H1 (cell line): ENCODE results near the gene GGT6. TPM values are rescaled to one million over a fixed set of nuclear protein-coding genes. Genes with fewer than 3 reads are reported as not detected.
"Not testable (repeated sequence)": the region's sequence is repeated elsewhere in the genome, so short reads cannot be mapped to it uniquely, and the experiment has no call there.

Source experiments
- CTCF ChIA-PET: fragments of 300-600 bp; sonication (Branson Sonifier 250); formaldehyde crosslinking; loops from one replicate; lab custom pipeline; 2021; ENCODE audit not compliant: partially characterized antibody; lab: Charles Lee
- POLR2A ChIA-PET: fragments of 300-600 bp; sonication (Branson Sonifier 250); formaldehyde crosslinking; loops from one replicate; lab custom pipeline; 2021; ENCODE audit warnings: inconsistent platforms; ENCODE audit not compliant: partially characterized antibody; lab: Charles Lee
- DNase-seq, 2 experiments: peaks; one replicate each; pipeline versions ENCODE4 v3.0.0 to v3.0.0-alpha.2; 2010 to 2022; ENCODE audit warnings: low spot score in 2 of 2, low read depth in 1 of 2, mixed read lengths in 1 of 2
- FAIRE-seq: peaks from 2 replicates; lab custom pipeline; 2011; peaks lifted over from hg19 to GRCh38; lab: Jason Lieb, UNC
- H2AFZ ChIP-seq: 2 replicates; pipeline ENCODE4 v1.8.1; 2012; ENCODE audit warnings: low read length, inconsistent platforms
- H2AK5ac ChIP-seq: 2 replicates; pipeline ENCODE4 v1.6.1; 2013; ENCODE audit warnings: low read depth, low read length
- H2BK120ac ChIP-seq: replicated peaks from 2 replicates; pipeline ENCODE3; 2013; ENCODE audit warnings: low read depth, low read length, inconsistent platforms
- H2BK12ac ChIP-seq: 2 replicates; pipeline ENCODE4 v1.6.1; 2013; ENCODE audit warnings: low read depth, low read length
- H2BK15ac ChIP-seq: 2 replicates; pipeline ENCODE4 v1.6.1; 2013; ENCODE audit warnings: low read length
- H2BK20ac ChIP-seq: 2 replicates; pipeline ENCODE4 v1.6.1; 2013; ENCODE audit warnings: low read length
- H2BK5ac ChIP-seq: 2 replicates; pipeline ENCODE4 v1.6.1; 2013; ENCODE audit warnings: low read depth, low read length
- H3K14ac ChIP-seq: 2 replicates; pipeline ENCODE4 v1.6.1; 2013; ENCODE audit warnings: inconsistent platforms; ENCODE audit not compliant: insufficient read length
- H3K18ac ChIP-seq: 2 replicates; pipeline ENCODE4 v1.6.1; 2013; ENCODE audit warnings: low read length; ENCODE audit errors: extremely low read depth
- H3K23ac ChIP-seq: 2 replicates; pipeline ENCODE4 v1.6.1; 2013; ENCODE audit warnings: inconsistent platforms; ENCODE audit not compliant: insufficient read length
- H3K23me2 ChIP-seq: 2 replicates; pipeline ENCODE4 v1.6.1; 2013; ENCODE audit warnings: low read depth, low read length
- H3K27ac ChIP-seq: 2 replicates; pipeline ENCODE4 v1.6.1; 2011; ENCODE audit warnings: low read depth, low read length, inconsistent platforms
- H3K27me3 ChIP-seq, 4 experiments: replicated peaks in 1 of 4; 1 replicate in 1 of 4; 2 replicates in 3 of 4; pipeline versions ENCODE4 v1.6.1 to v1.8.1; 2011 to 2013; ENCODE audit warnings: low read length in 3 of 4, mild to moderate bottlenecking in 3 of 4, inconsistent platforms in 2 of 4, mixed read lengths in 2 of 4, moderate library complexity in 1 of 4; ENCODE audit not compliant: control insufficient read depth in 3 of 4, insufficient read depth in 3 of 4; ENCODE audit errors: extremely low read depth in 1 of 4
- H3K36me3 ChIP-seq, 4 experiments: 2 replicates each; pipeline versions ENCODE4 v1.6.1 to v1.8.1; 2011 to 2013; ENCODE audit warnings: mild to moderate bottlenecking in 4 of 4, low read length in 3 of 4, moderate library complexity in 2 of 4, control low read depth in 1 of 4, inconsistent platforms in 1 of 4; ENCODE audit not compliant: insufficient read depth in 4 of 4, control insufficient read depth in 2 of 4
- H3K4ac ChIP-seq: replicated peaks from 2 replicates; pipeline ENCODE3; 2013; ENCODE audit warnings: low read length, low read depth, mixed read lengths, inconsistent platforms; ENCODE audit not compliant: insufficient read length
- H3K4me1 ChIP-seq, 4 experiments: replicated peaks in 1 of 4; 1 replicate in 1 of 4; 2 replicates in 3 of 4; pipeline versions ENCODE4 v1.6.1 to v1.8.1; 2011 to 2013; ENCODE audit warnings: low read length in 3 of 4, inconsistent platforms in 2 of 4, mixed read lengths in 1 of 4; ENCODE audit not compliant: insufficient read depth in 4 of 4, control insufficient read depth in 3 of 4
- H3K4me2 ChIP-seq, 2 experiments: 2 replicates each; pipeline versions ENCODE4 v1.6.1 to v1.8.1; 2011 to 2013; ENCODE audit warnings: low read depth in 2 of 2, low read length in 2 of 2, control low read depth in 1 of 2, inconsistent platforms in 1 of 2, mild to moderate bottlenecking in 1 of 2; ENCODE audit not compliant: insufficient read depth in 1 of 2
- H3K4me3 ChIP-seq, 4 experiments: fragments of 200-600, 300-600 bp in 1 of 4; sonication (generic), shearing (Covaris generic), sonication (Bioruptor Twin) in 1 of 4; 2 replicates each; pipeline versions ENCODE4 v1.5.1 to v1.8.1; 2011 to 2016; ENCODE audit warnings: low read length in 4 of 4, low read depth in 3 of 4, control low read depth in 2 of 4, inconsistent platforms in 2 of 4, mild to moderate bottlenecking in 2 of 4, mixed read lengths in 1 of 4, moderate library complexity in 1 of 4; ENCODE audit not compliant: insufficient read depth in 2 of 4; ENCODE audit errors: extremely low read depth in 1 of 4
- H3K56ac ChIP-seq: replicated peaks from 2 replicates; pipeline ENCODE3; 2013; ENCODE audit warnings: low read depth, mild to moderate bottlenecking, mixed read lengths, low read length, inconsistent platforms; ENCODE audit not compliant: insufficient read length
- H3K79me1 ChIP-seq: 2 replicates; pipeline ENCODE4 v1.6.1; 2013; ENCODE audit warnings: low read depth, low read length, control low read depth
- H3K79me2 ChIP-seq, 2 experiments: 2 replicates each; pipeline versions ENCODE4 v1.6.1 to v1.8.1; 2012 to 2013; ENCODE audit warnings: low read length in 2 of 2, mild to moderate bottlenecking in 2 of 2, inconsistent platforms in 1 of 2; ENCODE audit not compliant: insufficient read depth in 2 of 2, control insufficient read depth in 1 of 2
- H3K9ac ChIP-seq, 4 experiments: replicated peaks in 1 of 4; 1 replicate in 1 of 4; 2 replicates in 3 of 4; pipeline versions ENCODE4 v1.6.1 to v1.8.1; 2011 to 2013; ENCODE audit warnings: low read depth in 3 of 4, low read length in 3 of 4, control low read depth in 2 of 4, mild to moderate bottlenecking in 2 of 4, moderate library complexity in 2 of 4, inconsistent platforms in 1 of 4; ENCODE audit errors: extremely low read depth in 1 of 4
- H3K9me3 ChIP-seq, 2 experiments: 2 replicates each; pipeline versions ENCODE4 v1.6.1 to v1.8.1; 2012 to 2013; ENCODE audit warnings: mild to moderate bottlenecking in 2 of 2, moderate library complexity in 2 of 2, control low read depth in 1 of 2, inconsistent platforms in 1 of 2, low read depth in 1 of 2, low read length in 1 of 2, mixed read lengths in 1 of 2; ENCODE audit not compliant: insufficient read depth in 2 of 2
- H4K20me1 ChIP-seq, 2 experiments: replicated peaks in 1 of 2; 2 replicates each; pipeline versions ENCODE3 to v1.8.1; 2011 to 2013; ENCODE audit warnings: inconsistent platforms in 2 of 2, low read length in 2 of 2, mild to moderate bottlenecking in 1 of 2; ENCODE audit not compliant: insufficient read depth in 2 of 2, control insufficient read depth in 1 of 2
- H4K5ac ChIP-seq: 2 replicates; pipeline ENCODE4 v1.6.1; 2013; ENCODE audit warnings: low read length, low read depth, mixed read lengths, inconsistent platforms; ENCODE audit not compliant: insufficient read length
- H4K8ac ChIP-seq: 2 replicates; pipeline ENCODE4 v1.8.0; 2013; ENCODE audit warnings: mild to moderate bottlenecking, moderate library complexity, low read length, inconsistent platforms; ENCODE audit not compliant: insufficient read depth; ENCODE audit errors: extremely low read depth
- H4K91ac ChIP-seq: replicated peaks from 2 replicates; pipeline ENCODE3; 2013; ENCODE audit warnings: low read length, mixed read lengths, inconsistent platforms; ENCODE audit not compliant: insufficient read length
- WGBS, 2 experiments: shearing (Covaris generic) in 1 of 2; methylation state at CpG; one replicate each; pipeline versions ENCODE4 v1.1.6 to v1.1.7; 2013 to 2015; ENCODE audit warnings: low lambda C conversion rate in 2 of 2, mixed read lengths in 2 of 2, inconsistent platforms in 1 of 2, low coverage in 1 of 2, missing lambda C conversion rate in 1 of 2; ENCODE audit not compliant: insufficient replicate concordance in 2 of 2, insufficient coverage in 1 of 2, insufficient read length in 1 of 2; ENCODE audit errors: extremely low coverage in 1 of 2, missing lambda C conversion rate in 1 of 2; 5-methylcytosine and 5-hydroxymethylcytosine counted together
- polyA plus RNA-seq, 7 experiments: library from polyadenylated mRNA; depleted of rRNA in 3 of 7; stranded (reverse) in 5 of 7; unstranded in 2 of 7; fragments of >200 nt in 5 of 7; fragments of 200-250 nt in 2 of 7; gene quantifications; 1 replicate in 5 of 7; 2 replicates in 1 of 7; 4 replicates in 1 of 7; pipeline versions ENCODE4 v1.2.1 to v1.2.3, GENCODE V29; 2011 to 2013; ENCODE audit warnings: missing spikeins in 2 of 7, mixed read lengths in 2 of 7
- total RNA-seq: library from RNA; stranded (reverse); fragmentation: NEBNext Ultra II Directional; extraction: Animal tissue kit (Norgen Biotek cat#: 25700); gene quantifications from 2 replicates; pipeline ENCODE4 v1.2.1, GENCODE V29; 2021

Gene GGT6
- total and polyA plus RNA-seq, 2 of the 8 experiments (the other 6 are each of a cell fraction or from before 2014, with no cell fraction given), result 0.18 TPM; not detected in 1

- 91% methylated on average over 11 of the region's 11 CpGs; no CpG with 5 or more reads in 1 of the 2 experiments for WGBS, 2 experiments
- H3K4me2 ChIP-seq, H3K23me2 ChIP-seq, H3K4ac ChIP-seq, H4K91ac ChIP-seq, H2AK5ac ChIP-seq, FAIRE-seq, H2BK12ac ChIP-seq, H3K23ac ChIP-seq, H3K14ac ChIP-seq, POLR2A ChIA-PET, H4K8ac ChIP-seq, H3K36me3 ChIP-seq, H3K79me2 ChIP-seq, H3K4me3 ChIP-seq, H2AFZ ChIP-seq, H4K5ac ChIP-seq, H2BK5ac ChIP-seq, H3K9ac ChIP-seq, DNase-seq, H3K27ac ChIP-seq, H2BK20ac ChIP-seq, H3K18ac ChIP-seq, H2BK120ac ChIP-seq, H3K56ac ChIP-seq, H4K20me1 ChIP-seq, H2BK15ac ChIP-seq, H3K27me3 ChIP-seq, H3K9me3 ChIP-seq, H3K79me1 ChIP-seq: not testable (repeated sequence)
- CTCF ChIA-PET, result interaction anchor here (1.5 to 1.7 kb wide), 2 partner anchors 10 to 21 kb away, joined by 6 to 7 read pairs; no protein-coding TSS in a partner anchor
- H3K4me1 ChIP-seq, result peaks cover 4 to 20% (median 12%) of the 10 kb centered on the region in 4 experiments
Measured at GRCh38 chr17:4604736-4605135, 44.4 kb upstream of the GGT6 start.
